ENCODE results near the gene ATG4D.

The ATG4D gene

GRCh38 chr19:10580979-10581631, 37.4 kb downstream of the ATG4D start (continued):
- TF ChIP-seq ZNF18 (tag by site-specific recombination; IDR thresholded peaks at IDR 0.05): no peak
- TF ChIP-seq TRIM28 (IDR thresholded peaks at IDR 0.05; ENCODE audit: borderline replicate concordance, low read length): no peak
- no peak for TF ChIP-seq ZNF426 (tag by site-specific recombination; IDR thresholded peaks at IDR 0.05)
- TF ChIP-seq ZNF24 (tag by site-specific recombination; IDR thresholded peaks at IDR 0.05): no peak
- no peak for TF ChIP-seq ZNF112 (tag by site-specific recombination; IDR thresholded peaks at IDR 0.05)
- no peak for TF ChIP-seq ZNF626 (tag by site-specific recombination; IDR thresholded peaks at IDR 0.05)
- no peak for TF ChIP-seq INSM2 (tag by site-specific recombination; IDR thresholded peaks at IDR 0.05)
- TF ChIP-seq ZFP3 (tag by site-specific recombination; IDR thresholded peaks at IDR 0.05; ENCODE audit: low read depth): no peak
- TF ChIP-seq KLF16 (tag by site-specific recombination; IDR thresholded peaks at IDR 0.05): no peak
- no peak for TF ChIP-seq ZNF670 (tag by site-specific recombination; IDR thresholded peaks at IDR 0.05; ENCODE audit: low read depth)
- TF ChIP-seq ZNF391 (tag by site-specific recombination; IDR thresholded peaks at IDR 0.05; ENCODE audit: borderline replicate concordance, low read depth): no peak
- peak; percentile 25; the same call in 1 of the 2 replicates for TF ChIP-seq GLIS2 (tag by site-specific recombination; IDR thresholded peaks at IDR 0.05)
- TF ChIP-seq ZNF548 (tag by site-specific recombination; IDR thresholded peaks at IDR 0.05): no peak

- no peak overlapping the region for H3K4me3 ChIP-seq (ENCODE audit: low read depth, low read length)
- no peak overlapping the region for H3K27ac ChIP-seq (ENCODE audit: extremely low read depth, low read depth, low read length)
- ChIA-PET POLR2A (interaction anchor here (1.8 to 2.3 kb wide), 2 partner anchors 62 to 117 kb away, joined by 13 read pairs; no protein-coding TSS in a partner anchor), CTCF (interaction anchor here (0.6 to 7.9 kb wide), 20 partner anchors 8 to 290 kb away, joined by 3 to 243 read pairs (median 8); partner anchors contain the start of genes CDKN2D and QTRT1)
- no peaks in the 10 kb centered on the region for H3K36me3 ChIP-seq (ENCODE audit: control insufficient read depth in 2 of 2, insufficient read depth in 1 of 2, low read length in 2 of 2)
- H3K4me1 ChIP-seq (ENCODE audit: control insufficient read depth, insufficient read depth, low read length): no peaks in the 10 kb centered on the region
- no peaks in the 10 kb centered on the region for H3K9me3 ChIP-seq (ENCODE audit: control insufficient read depth, insufficient read depth, low read depth, low read length)
- TF ChIP-seq ZNF776 (tag by site-specific recombination; IDR thresholded peaks at IDR 0.05; ENCODE audit: borderline replicate concordance) (no peak), ZSCAN18 (tag by site-specific recombination; IDR thresholded peaks at IDR 0.05) (no peak), ZNF133 (tag by site-specific recombination; IDR thresholded peaks at IDR 0.05) (no peak), ZNF645 (tag by site-specific recombination; IDR thresholded peaks at IDR 0.05) (no peak)
These were observed 38.4 kb downstream of the ATG4D start for GRCh38 chr19:10582091-10582490.
